Esophagus muscularis mucosa (tissue), 3 donors: ENCODE data around the gene RUNX2.
"Not testable (repeated sequence)": the region's sequence is repeated elsewhere in the genome, so short reads cannot be mapped to it uniquely, and the experiment has no call there.

Experiments used
- CTCF ChIP-seq, 3 experiments: fragments of 200-600 bp in 2 of 3; fragments of 450-650 bp in 1 of 3; sonication (generic) in 2 of 3; IDR thresholded peaks; one replicate each; pipeline ENCODE4 v1.5.1; 2017 to 2019; ENCODE audit warnings: antibody characterized with exemption in 3 of 3, mild to moderate bottlenecking in 2 of 3, moderate library complexity in 1 of 3
- POLR2A ChIP-seq: fragments of 450-650 bp; IDR thresholded peaks from one replicate; pipeline ENCODE4 v1.6.1; 2017; ENCODE audit warnings: antibody characterized with exemption, moderate library complexity, mild to moderate bottlenecking, low read depth

- not testable (repeated sequence) for TF ChIP-seq CTCF (IDR thresholded peaks at IDR 0.05); POLR2A
Measured at GRCh38 chr6:45560321-45560820, 232.2 kb downstream of the RUNX2 start.
